ENCODE measurements around the gene MBOAT2.
"Not testable (repeated sequence)": the region's sequence is repeated elsewhere in the genome, so short reads cannot be mapped to it uniquely, and the experiment has no call there.

Gene MBOAT2

DNA sequence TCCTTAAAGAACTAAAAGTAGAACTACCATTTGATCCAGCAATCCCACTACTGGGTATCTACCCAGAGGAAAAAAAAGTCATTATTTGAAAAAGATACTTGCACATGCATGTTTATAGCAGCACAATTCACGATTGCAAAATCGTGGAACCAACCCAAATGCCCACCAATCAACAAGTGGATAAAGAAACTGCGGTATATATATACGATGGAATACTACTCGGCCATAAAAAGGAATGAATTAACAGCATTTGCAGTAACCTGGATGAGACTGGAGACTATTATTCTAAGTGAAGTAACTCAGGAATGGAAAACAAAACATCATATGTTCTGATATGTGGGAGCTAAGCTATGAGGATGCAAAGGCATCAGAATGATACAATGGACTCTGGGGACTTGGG lies 89.7 kb downstream of the MBOAT2 start:
- not testable (repeated sequence) for H3K4me3 ChIP-seq (ENCODE audit: low read length in 2 of 2); H3K27me3 ChIP-seq (ENCODE audit: control insufficient read depth in 2 of 2, insufficient read depth in 2 of 2, low read length in 2 of 2); H3K4me1 ChIP-seq (ENCODE audit: control insufficient read depth in 2 of 2, insufficient read depth in 2 of 2, low read length in 2 of 2); H3K27ac ChIP-seq (ENCODE audit: low read depth in 2 of 2, low read length in 2 of 2); H3K9ac ChIP-seq (ENCODE audit: low read depth in 1 of 2, low read length in 2 of 2); H3K36me3 ChIP-seq (ENCODE audit: control insufficient read depth in 2 of 2, insufficient read depth in 2 of 2, low read length in 2 of 2); H3K9me3 ChIP-seq (ENCODE audit: control insufficient read depth in 2 of 2, low read length in 2 of 2)

DNA sequence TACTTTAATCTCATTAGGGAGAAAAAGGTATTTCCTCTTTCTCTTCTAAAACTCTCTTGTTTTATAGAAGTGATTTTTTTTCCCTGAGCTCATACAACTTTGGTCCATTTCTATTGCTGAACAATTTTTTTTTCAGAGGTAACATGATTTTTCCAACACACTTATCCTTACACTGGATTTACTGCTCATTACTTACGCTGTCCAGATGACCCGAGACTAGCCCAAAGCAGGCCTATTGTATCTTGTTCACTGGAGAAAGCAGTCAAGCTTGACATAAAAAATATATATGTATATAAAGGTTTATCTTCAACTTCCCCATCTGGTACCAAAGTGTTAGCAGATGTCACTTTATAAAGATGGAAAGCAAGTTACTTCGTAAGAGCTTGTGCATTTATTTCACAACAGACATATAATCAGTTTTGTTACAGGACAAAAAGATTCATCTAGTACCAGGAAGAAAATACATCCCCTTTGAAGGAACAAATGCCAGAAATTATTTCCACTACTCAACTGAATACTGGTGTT lies 95.7 kb downstream of the MBOAT2 start:
- Histone ChIP-seq H3K27me3 (ENCODE audit: control insufficient read depth in 2 of 2, insufficient read depth in 2 of 2, low read length in 2 of 2) (no peaks in the 10 kb centered on the region), H3K4me3 (ENCODE audit: low read length in 2 of 2) (no peak overlapping the region), H3K9ac (ENCODE audit: low read depth in 1 of 2, low read length in 2 of 2) (no peak overlapping the region), H3K9me3 (ENCODE audit: control insufficient read depth in 2 of 2, low read length in 2 of 2) (peaks cover 0 to 2% of the 10 kb centered on the region in 2 donors), H3K27ac (ENCODE audit: low read depth in 2 of 2, low read length in 2 of 2) (no peak overlapping the region), H3K4me1 (ENCODE audit: control insufficient read depth in 2 of 2, insufficient read depth in 2 of 2, low read length in 2 of 2) (peaks cover 0 to 3% of the 10 kb centered on the region in 2 donors), H3K36me3 (ENCODE audit: control insufficient read depth in 2 of 2, insufficient read depth in 2 of 2, low read length in 2 of 2) (peaks cover 0 to 2% of the 10 kb centered on the region in 2 donors)

DNA sequence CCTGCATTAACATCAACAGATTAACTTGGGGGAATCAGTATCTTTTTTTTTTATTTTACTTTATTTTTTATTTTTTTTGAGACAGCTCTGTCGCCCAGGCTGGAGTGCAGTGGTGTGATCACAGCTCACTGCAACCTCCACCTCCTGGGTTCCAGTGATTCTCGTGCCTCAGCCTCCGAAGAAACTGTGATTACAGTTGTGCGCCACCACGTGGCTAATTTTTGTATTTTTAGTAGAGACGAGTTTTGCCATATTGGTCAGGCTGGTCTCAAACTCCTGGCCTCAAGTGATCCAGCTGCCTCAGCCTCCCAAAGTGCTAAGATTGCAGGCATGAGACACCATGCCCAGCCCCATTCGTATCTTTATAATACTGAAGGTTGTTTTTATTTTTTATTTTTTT lies 99.6 kb downstream of the MBOAT2 start:
- H3K9ac ChIP-seq (ENCODE audit: low read depth in 1 of 2, low read length in 2 of 2); H3K9me3 ChIP-seq (ENCODE audit: control insufficient read depth in 2 of 2, low read length in 2 of 2); H3K36me3 ChIP-seq (ENCODE audit: control insufficient read depth in 2 of 2, insufficient read depth in 2 of 2, low read length in 2 of 2); H3K27me3 ChIP-seq (ENCODE audit: control insufficient read depth in 2 of 2, insufficient read depth in 2 of 2, low read length in 2 of 2); H3K27ac ChIP-seq (ENCODE audit: low read depth in 2 of 2, low read length in 2 of 2); H3K4me3 ChIP-seq (ENCODE audit: low read length in 2 of 2); H3K4me1 ChIP-seq (ENCODE audit: control insufficient read depth in 2 of 2, insufficient read depth in 2 of 2, low read length in 2 of 2): not testable (repeated sequence)

DNA sequence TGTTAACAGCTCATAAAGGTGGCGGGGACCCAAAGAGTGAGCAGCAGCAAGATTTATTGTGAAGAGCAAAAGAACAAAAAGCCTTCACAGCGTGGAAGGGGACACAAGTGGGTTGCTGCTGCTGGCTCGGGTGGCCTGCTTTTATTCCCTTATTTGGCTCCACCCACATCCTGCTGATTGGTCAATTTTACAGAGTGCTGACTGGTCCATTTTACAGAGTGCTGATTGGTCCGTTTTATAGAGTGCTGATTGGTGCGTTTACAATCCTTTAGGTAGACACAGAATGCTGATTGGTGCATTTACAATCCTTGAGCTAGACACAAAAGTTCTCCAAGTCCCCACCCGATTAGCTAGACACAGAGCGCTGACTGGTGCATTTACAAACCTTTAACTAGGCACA lies 100.7 kb downstream of the MBOAT2 start:
- H3K36me3 ChIP-seq (ENCODE audit: control insufficient read depth in 2 of 2, insufficient read depth in 2 of 2, low read length in 2 of 2); H3K4me1 ChIP-seq (ENCODE audit: control insufficient read depth in 2 of 2, insufficient read depth in 2 of 2, low read length in 2 of 2); H3K4me3 ChIP-seq (ENCODE audit: low read length in 2 of 2); H3K27me3 ChIP-seq (ENCODE audit: control insufficient read depth in 2 of 2, insufficient read depth in 2 of 2, low read length in 2 of 2); H3K27ac ChIP-seq (ENCODE audit: low read depth in 2 of 2, low read length in 2 of 2); H3K9me3 ChIP-seq (ENCODE audit: control insufficient read depth in 2 of 2, low read length in 2 of 2); H3K9ac ChIP-seq (ENCODE audit: low read depth in 1 of 2, low read length in 2 of 2): not testable (repeated sequence)

DNA sequence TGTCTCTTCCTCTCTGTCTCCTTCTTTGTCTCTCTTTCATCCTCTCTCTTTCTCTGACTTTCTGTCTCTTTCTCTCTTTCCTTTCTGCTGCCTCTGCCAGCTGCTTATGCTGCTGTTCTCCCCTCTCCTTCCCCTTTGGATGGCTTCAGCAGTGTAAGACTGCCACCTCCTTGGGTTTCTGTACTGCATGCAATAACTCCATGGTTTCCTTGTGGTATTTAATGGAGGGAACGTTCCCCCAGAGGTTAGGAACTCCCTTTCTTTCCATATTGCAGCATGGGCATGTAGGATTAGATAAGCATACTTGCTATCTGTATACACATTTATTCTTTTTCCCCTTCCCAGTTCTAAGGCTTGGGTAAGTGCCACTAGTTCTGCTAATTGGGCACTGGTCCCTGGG lies 106.3 kb downstream of the MBOAT2 start:
- H3K4me3 ChIP-seq (ENCODE audit: low read length in 2 of 2); H3K9ac ChIP-seq (ENCODE audit: low read depth in 1 of 2, low read length in 2 of 2); H3K36me3 ChIP-seq (ENCODE audit: control insufficient read depth in 2 of 2, insufficient read depth in 2 of 2, low read length in 2 of 2); H3K27ac ChIP-seq (ENCODE audit: low read depth in 2 of 2, low read length in 2 of 2); H3K9me3 ChIP-seq (ENCODE audit: control insufficient read depth in 2 of 2, low read length in 2 of 2); H3K27me3 ChIP-seq (ENCODE audit: control insufficient read depth in 2 of 2, insufficient read depth in 2 of 2, low read length in 2 of 2): not testable (repeated sequence)
- H3K4me1 ChIP-seq (ENCODE audit: control insufficient read depth in 2 of 2, insufficient read depth in 2 of 2, low read length in 2 of 2) = peaks cover 5 to 12% of the 10 kb centered on the region in 2 donors

DNA sequence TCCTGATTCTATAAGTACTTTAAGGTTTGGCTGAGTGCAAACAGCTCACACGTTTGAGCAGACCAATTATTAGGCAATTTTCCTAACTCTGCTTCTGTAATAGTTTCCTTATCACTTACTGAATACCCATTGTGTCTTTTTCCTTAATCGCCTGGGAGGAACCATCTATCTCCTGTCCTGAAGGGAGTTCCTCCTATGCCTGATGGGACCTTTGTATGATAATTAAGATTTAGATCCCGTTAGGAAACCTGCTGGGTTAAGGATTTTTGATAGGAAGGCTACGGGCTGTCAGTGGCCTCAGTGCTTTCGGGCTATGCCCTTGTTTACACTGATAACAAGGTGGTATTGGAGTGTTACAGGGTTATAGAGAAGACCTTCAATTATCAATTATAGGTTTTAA lies 106.8 kb downstream of the MBOAT2 start:
- not testable (repeated sequence) for H3K9me3 ChIP-seq (ENCODE audit: control insufficient read depth in 2 of 2, low read length in 2 of 2); H3K4me3 ChIP-seq (ENCODE audit: low read length in 2 of 2); H3K9ac ChIP-seq (ENCODE audit: low read depth in 1 of 2, low read length in 2 of 2); H3K27ac ChIP-seq (ENCODE audit: low read depth in 2 of 2, low read length in 2 of 2); H3K27me3 ChIP-seq (ENCODE audit: control insufficient read depth in 2 of 2, insufficient read depth in 2 of 2, low read length in 2 of 2); H3K36me3 ChIP-seq (ENCODE audit: control insufficient read depth in 2 of 2, insufficient read depth in 2 of 2, low read length in 2 of 2)
- peaks cover 5 to 12% of the 10 kb centered on the region in 2 donors for H3K4me1 ChIP-seq (ENCODE audit: control insufficient read depth in 2 of 2, insufficient read depth in 2 of 2, low read length in 2 of 2)

DNA sequence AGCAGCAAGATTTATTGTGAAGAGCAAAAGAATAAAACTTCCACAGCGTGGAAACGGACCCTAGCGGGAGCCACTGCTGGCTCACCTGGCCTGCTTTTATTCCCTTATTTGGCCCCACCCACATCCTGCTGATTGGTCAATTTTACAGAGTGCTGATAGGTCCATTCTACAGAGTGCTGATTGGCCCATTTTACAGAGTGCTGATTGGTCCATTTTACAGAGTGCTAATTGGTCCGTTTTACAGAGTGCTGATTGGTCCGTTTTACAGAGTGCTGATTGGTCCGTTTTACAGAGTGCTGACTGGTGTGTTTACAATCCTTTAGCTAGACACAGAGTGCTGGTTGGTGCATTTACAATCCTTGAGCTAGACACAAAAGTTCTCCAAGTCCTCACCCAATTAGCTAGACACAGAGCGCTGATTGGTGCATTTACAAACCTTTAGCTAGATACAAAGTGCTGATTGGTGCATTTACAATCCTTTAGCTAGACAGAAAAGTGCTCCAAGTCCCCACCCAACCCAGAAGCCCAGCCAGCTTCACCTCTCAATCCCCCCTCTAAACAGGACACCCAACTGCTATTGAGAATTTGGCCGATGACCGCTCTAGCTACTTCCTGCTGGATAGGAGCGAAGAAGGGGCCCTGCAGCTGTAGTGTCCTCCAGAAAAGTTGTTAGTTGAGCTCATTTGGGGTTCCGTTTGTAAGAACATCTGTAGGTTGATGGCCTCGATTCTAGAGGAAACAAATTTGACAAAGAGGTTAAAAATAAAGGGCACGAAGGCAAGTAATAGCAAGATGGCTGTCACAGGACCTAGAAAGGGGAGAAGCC lies 108.2 kb downstream of the MBOAT2 start:
- H3K4me1 ChIP-seq (ENCODE audit: control insufficient read depth in 2 of 2, insufficient read depth in 2 of 2, low read length in 2 of 2) = peaks cover 5 to 12% of the 10 kb centered on the region in 2 donors
- not testable (repeated sequence) for H3K36me3 ChIP-seq (ENCODE audit: control insufficient read depth in 2 of 2, insufficient read depth in 2 of 2, low read length in 2 of 2); H3K4me3 ChIP-seq (ENCODE audit: low read length in 2 of 2); H3K9ac ChIP-seq (ENCODE audit: low read depth in 1 of 2, low read length in 2 of 2); H3K27me3 ChIP-seq (ENCODE audit: control insufficient read depth in 2 of 2, insufficient read depth in 2 of 2, low read length in 2 of 2); H3K27ac ChIP-seq (ENCODE audit: low read depth in 2 of 2, low read length in 2 of 2); H3K9me3 ChIP-seq (ENCODE audit: control insufficient read depth in 2 of 2, low read length in 2 of 2)

DNA sequence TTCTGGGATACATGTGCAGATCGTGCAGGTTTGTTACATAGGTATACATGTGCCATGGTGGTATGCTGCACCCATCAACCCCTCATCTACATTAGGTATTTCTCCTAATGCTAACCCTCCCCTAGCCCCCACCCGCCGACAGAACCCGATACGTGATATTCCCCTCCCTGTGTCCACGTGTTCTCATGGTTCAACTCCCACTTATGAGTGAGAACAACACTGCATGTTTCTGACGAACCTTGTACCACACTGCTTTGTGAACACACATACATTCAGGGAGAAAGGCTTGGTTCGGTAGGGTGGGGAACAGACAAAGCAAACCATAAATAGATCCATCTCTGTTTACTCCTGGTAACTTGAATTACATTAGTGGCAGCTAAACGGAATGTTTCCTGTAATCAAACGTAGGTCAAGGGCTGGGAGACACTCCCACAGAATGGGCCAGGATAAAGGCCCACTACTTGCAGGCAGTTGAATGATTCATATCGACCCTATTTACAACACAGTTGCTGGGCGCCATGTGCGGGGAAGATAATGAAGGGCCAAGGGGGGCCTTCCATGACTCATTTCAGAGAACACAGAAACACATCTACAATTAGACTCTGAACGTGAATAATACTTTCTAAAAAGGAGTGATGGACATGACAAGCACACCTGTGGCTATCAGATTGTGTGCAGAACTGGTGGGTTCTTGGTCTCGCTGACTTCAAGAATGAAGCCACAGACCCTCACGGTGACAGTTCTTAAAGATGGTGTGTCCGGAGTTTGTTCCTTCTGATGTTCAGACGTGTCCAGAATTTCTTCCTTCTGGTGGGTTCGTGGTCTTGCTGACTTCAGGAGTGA lies 109.3 kb downstream of the MBOAT2 start:
- H3K9ac ChIP-seq (ENCODE audit: low read depth in 1 of 2, low read length in 2 of 2) = no peak overlapping the region
- H3K4me1 ChIP-seq (ENCODE audit: control insufficient read depth in 2 of 2, insufficient read depth in 2 of 2, low read length in 2 of 2) = peaks cover 5 to 12% of the 10 kb centered on the region in 2 donors
- no peaks in the 10 kb centered on the region for H3K9me3 ChIP-seq (ENCODE audit: control insufficient read depth in 2 of 2, low read length in 2 of 2)
- H3K4me3 ChIP-seq (ENCODE audit: low read length in 2 of 2) = no peak overlapping the region
- no peaks in the 10 kb centered on the region for H3K27me3 ChIP-seq (ENCODE audit: control insufficient read depth in 2 of 2, insufficient read depth in 2 of 2, low read length in 2 of 2)
- H3K36me3 ChIP-seq (ENCODE audit: control insufficient read depth in 2 of 2, insufficient read depth in 2 of 2, low read length in 2 of 2) = peaks cover 0 to 4% of the 10 kb centered on the region in 2 donors
- peak overlapping the region; percentile 2 to 28 for H3K27ac ChIP-seq (ENCODE audit: low read depth in 2 of 2, low read length in 2 of 2)

DNA sequence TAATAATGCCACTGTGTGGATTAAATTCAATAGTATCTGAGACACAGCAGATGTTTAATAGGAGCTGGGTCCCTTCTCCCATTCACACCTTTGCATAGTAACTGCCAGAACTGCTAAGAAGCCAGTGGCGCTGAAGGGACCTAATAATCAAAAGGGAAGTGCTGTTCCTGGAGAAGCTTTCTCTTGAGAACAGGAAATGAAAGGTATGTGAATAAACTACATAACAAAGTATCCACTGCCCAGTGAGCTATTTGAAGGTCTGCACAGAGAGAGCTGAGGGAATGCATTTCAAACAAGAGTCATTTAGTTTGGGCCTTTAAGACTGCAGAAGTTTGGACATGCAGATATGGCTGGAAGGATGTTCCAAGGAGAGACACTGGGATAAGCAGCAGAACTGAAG lies 110.0 kb downstream of the MBOAT2 start:
- Histone ChIP-seq H3K27ac (ENCODE audit: low read depth in 2 of 2, low read length in 2 of 2) (peak overlapping the region; percentile 16 to 28), H3K4me1 (ENCODE audit: control insufficient read depth in 2 of 2, insufficient read depth in 2 of 2, low read length in 2 of 2) (peaks cover 5 to 12% of the 10 kb centered on the region in 2 donors), H3K9ac (ENCODE audit: low read depth in 1 of 2, low read length in 2 of 2) (peak overlapping the region in 1 of 2 donors; percentile 8), H3K4me3 (ENCODE audit: low read length in 2 of 2) (no peak overlapping the region), H3K9me3 (ENCODE audit: control insufficient read depth in 2 of 2, low read length in 2 of 2) (no peaks in the 10 kb centered on the region), H3K36me3 (ENCODE audit: control insufficient read depth in 2 of 2, insufficient read depth in 2 of 2, low read length in 2 of 2) (peaks cover 0 to 4% of the 10 kb centered on the region in 2 donors), H3K27me3 (ENCODE audit: control insufficient read depth in 2 of 2, insufficient read depth in 2 of 2, low read length in 2 of 2) (no peaks in the 10 kb centered on the region)

DNA sequence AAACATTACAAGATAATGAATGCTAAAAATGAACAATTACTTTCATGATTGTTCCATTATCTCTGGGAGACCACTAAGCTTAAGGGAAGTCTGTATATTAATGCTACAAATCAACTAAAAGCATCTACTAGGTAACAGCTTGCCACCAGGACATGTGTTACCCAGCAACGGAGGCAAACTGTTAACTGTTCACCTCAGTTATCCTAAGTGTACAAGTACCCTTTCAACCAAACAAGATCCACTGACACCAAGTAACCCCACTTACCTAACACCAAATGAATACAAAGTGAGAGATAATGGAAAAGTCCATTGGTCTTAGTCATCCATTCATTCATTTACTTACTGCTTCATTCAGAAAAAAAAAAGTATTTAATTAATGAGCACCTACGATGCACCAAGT lies 111.4 kb downstream of the MBOAT2 start:
- Histone ChIP-seq H3K9me3 (ENCODE audit: control insufficient read depth in 2 of 2, low read length in 2 of 2) (no peaks in the 10 kb centered on the region), H3K27ac (ENCODE audit: low read depth in 2 of 2, low read length in 2 of 2) (no peak overlapping the region), H3K4me3 (ENCODE audit: low read length in 2 of 2) (no peak overlapping the region), H3K36me3 (ENCODE audit: control insufficient read depth in 2 of 2, insufficient read depth in 2 of 2, low read length in 2 of 2) (peaks cover 0 to 4% of the 10 kb centered on the region in 2 donors), H3K9ac (ENCODE audit: low read depth in 1 of 2, low read length in 2 of 2) (no peak overlapping the region), H3K27me3 (ENCODE audit: control insufficient read depth in 2 of 2, insufficient read depth in 2 of 2, low read length in 2 of 2) (no peaks in the 10 kb centered on the region), H3K4me1 (ENCODE audit: control insufficient read depth in 2 of 2, insufficient read depth in 2 of 2, low read length in 2 of 2) (peaks cover 7 to 18% of the 10 kb centered on the region in 2 donors)
